ENCODE data around the gene STYXL1. TPM values are rescaled to one million over a fixed set of nuclear protein-coding genes. Genes with fewer than 3 reads are reported as not detected.

STYXL1 gene
- total and polyA plus RNA-seq, 2 experiments from 2014 or later = 28.0 to 39.2 TPM

DNA sequence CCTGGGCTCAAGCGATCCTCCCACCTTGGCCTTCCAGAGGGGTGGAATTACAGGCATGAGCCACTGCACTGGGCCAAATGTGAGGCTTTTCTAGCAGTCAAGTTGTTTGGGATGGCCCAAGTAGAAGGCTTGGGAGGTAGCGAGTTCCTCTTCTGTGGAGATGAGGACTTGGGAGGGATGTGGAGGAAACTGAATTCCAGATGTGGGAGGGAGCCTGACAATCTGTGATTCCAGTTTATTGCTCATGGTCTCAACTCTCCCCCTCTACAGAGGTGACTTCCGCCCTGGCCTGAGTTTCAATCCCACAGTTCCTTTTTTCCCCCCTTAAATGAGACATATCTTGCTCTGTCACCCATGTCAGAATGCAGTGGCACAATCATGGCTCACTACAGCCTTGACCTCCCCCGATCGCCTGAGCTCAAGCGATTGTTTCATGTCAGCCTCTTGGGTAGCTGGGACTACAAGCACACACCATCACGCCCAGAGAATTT lies 3.4 kb downstream of the STYXL1 start:
- peaks cover 7% of the 10 kb centered on the region for H3K36me3 Mint-ChIP-seq (ENCODE audit: low read depth)
- no peaks in the 10 kb centered on the region for H3K9me3 Mint-ChIP-seq
- H3K4me3 Mint-ChIP-seq = no peak overlapping the region

More for the DNA sequence above, 3.4 kb downstream of the STYXL1 start:
- Histone ChIP-seq H3K4me3 (no peak overlapping the region), H3K4me2 (no peak overlapping the region), H3K36me3 (ENCODE audit: insufficient read depth) (no peaks in the 10 kb centered on the region), H3F3A (replicated peaks; ENCODE audit: low read depth) (no peaks in the 10 kb centered on the region), H3K9me2 (ENCODE audit: insufficient read depth) (no peaks in the 10 kb centered on the region), H3K27me3 (ENCODE audit: insufficient read depth) (no peaks in the 10 kb centered on the region), H3K79me2 (replicated peaks; ENCODE audit: insufficient read depth) (peaks cover 49% of the 10 kb centered on the region), H3K4me1 (ENCODE audit: insufficient read depth) (peaks cover 5% of the 10 kb centered on the region), H2AFZ (no peak overlapping the region), H4K20me1 (replicated peaks; ENCODE audit: insufficient read depth) (peaks cover 8% of the 10 kb centered on the region; the same call in 1 of the 2 replicates), H3K27ac (ENCODE audit: low read depth) (no peak overlapping the region)
- no peak for DNase-seq (ENCODE audit: low spot score)
- Mint-ChIP-seq H3K27me3 (ENCODE audit: insufficient read depth, low read depth, poor library complexity) (peaks cover 3% of the 10 kb centered on the region), H3K4me1 (peaks cover 3% of the 10 kb centered on the region), H3K27ac (no peak overlapping the region)
- TF ChIP-seq EZH2 (IDR thresholded peaks at IDR 0.05; ENCODE audit: low read depth, unreplicated experiment) (no peak), ZNF331 (CRISPR knock-in tag; IDR thresholded peaks at IDR 0.05; ENCODE audit: low read depth) (no peak), STAT1 (IDR thresholded peaks at IDR 0.05; ENCODE audit: unreplicated experiment) (no peak), ZNF114 (CRISPR knock-in tag; IDR thresholded peaks at IDR 0.05) (no peak), JUNB (IDR thresholded peaks at IDR 0.05; ENCODE audit: unreplicated experiment) (no peak), CREB1 (CRISPR knock-in tag; IDR thresholded peaks at IDR 0.05; ENCODE audit: low read depth) (no peak), NANOG (IDR thresholded peaks at IDR 0.05; ENCODE audit: borderline replicate concordance) (no peak), EZH2phosphoT487 (IDR thresholded peaks at IDR 0.05; ENCODE audit: unreplicated experiment) (no peak), POLR2AphosphoS5 (IDR thresholded peaks at IDR 0.05; ENCODE audit: low read depth) (no peak)
- TF ChIP-seq, protein P1, sequence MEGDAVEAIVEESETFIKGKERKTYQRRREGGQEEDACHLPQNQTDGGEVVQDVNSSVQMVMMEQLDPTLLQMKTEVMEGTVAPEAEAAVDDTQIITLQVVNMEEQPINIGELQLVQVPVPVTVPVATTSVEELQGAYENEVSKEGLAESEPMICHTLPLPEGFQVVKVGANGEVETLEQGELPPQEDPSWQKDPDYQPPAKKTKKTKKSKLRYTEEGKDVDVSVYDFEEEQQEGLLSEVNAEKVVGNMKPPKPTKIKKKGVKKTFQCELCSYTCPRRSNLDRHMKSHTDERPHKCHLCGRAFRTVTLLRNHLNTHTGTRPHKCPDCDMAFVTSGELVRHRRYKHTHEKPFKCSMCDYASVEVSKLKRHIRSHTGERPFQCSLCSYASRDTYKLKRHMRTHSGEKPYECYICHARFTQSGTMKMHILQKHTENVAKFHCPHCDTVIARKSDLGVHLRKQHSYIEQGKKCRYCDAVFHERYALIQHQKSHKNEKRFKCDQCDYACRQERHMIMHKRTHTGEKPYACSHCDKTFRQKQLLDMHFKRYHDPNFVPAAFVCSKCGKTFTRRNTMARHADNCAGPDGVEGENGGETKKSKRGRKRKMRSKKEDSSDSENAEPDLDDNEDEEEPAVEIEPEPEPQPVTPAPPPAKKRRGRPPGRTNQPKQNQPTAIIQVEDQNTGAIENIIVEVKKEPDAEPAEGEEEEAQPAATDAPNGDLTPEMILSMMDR (conservative IDR thresholded peaks at IDR 0.05; ENCODE audit: low read depth in 2 of 2) = no peak
- TF ChIP-seq, protein P2, sequence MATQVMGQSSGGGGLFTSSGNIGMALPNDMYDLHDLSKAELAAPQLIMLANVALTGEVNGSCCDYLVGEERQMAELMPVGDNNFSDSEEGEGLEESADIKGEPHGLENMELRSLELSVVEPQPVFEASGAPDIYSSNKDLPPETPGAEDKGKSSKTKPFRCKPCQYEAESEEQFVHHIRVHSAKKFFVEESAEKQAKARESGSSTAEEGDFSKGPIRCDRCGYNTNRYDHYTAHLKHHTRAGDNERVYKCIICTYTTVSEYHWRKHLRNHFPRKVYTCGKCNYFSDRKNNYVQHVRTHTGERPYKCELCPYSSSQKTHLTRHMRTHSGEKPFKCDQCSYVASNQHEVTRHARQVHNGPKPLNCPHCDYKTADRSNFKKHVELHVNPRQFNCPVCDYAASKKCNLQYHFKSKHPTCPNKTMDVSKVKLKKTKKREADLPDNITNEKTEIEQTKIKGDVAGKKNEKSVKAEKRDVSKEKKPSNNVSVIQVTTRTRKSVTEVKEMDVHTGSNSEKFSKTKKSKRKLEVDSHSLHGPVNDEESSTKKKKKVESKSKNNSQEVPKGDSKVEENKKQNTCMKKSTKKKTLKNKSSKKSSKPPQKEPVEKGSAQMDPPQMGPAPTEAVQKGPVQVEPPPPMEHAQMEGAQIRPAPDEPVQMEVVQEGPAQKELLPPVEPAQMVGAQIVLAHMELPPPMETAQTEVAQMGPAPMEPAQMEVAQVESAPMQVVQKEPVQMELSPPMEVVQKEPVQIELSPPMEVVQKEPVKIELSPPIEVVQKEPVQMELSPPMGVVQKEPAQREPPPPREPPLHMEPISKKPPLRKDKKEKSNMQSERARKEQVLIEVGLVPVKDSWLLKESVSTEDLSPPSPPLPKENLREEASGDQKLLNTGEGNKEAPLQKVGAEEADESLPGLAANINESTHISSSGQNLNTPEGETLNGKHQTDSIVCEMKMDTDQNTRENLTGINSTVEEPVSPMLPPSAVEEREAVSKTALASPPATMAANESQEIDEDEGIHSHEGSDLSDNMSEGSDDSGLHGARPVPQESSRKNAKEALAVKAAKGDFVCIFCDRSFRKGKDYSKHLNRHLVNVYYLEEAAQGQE (IDR thresholded peaks at IDR 0.05; ENCODE audit: unreplicated experiment) = no peak
- TF ChIP-seq, protein P3, sequence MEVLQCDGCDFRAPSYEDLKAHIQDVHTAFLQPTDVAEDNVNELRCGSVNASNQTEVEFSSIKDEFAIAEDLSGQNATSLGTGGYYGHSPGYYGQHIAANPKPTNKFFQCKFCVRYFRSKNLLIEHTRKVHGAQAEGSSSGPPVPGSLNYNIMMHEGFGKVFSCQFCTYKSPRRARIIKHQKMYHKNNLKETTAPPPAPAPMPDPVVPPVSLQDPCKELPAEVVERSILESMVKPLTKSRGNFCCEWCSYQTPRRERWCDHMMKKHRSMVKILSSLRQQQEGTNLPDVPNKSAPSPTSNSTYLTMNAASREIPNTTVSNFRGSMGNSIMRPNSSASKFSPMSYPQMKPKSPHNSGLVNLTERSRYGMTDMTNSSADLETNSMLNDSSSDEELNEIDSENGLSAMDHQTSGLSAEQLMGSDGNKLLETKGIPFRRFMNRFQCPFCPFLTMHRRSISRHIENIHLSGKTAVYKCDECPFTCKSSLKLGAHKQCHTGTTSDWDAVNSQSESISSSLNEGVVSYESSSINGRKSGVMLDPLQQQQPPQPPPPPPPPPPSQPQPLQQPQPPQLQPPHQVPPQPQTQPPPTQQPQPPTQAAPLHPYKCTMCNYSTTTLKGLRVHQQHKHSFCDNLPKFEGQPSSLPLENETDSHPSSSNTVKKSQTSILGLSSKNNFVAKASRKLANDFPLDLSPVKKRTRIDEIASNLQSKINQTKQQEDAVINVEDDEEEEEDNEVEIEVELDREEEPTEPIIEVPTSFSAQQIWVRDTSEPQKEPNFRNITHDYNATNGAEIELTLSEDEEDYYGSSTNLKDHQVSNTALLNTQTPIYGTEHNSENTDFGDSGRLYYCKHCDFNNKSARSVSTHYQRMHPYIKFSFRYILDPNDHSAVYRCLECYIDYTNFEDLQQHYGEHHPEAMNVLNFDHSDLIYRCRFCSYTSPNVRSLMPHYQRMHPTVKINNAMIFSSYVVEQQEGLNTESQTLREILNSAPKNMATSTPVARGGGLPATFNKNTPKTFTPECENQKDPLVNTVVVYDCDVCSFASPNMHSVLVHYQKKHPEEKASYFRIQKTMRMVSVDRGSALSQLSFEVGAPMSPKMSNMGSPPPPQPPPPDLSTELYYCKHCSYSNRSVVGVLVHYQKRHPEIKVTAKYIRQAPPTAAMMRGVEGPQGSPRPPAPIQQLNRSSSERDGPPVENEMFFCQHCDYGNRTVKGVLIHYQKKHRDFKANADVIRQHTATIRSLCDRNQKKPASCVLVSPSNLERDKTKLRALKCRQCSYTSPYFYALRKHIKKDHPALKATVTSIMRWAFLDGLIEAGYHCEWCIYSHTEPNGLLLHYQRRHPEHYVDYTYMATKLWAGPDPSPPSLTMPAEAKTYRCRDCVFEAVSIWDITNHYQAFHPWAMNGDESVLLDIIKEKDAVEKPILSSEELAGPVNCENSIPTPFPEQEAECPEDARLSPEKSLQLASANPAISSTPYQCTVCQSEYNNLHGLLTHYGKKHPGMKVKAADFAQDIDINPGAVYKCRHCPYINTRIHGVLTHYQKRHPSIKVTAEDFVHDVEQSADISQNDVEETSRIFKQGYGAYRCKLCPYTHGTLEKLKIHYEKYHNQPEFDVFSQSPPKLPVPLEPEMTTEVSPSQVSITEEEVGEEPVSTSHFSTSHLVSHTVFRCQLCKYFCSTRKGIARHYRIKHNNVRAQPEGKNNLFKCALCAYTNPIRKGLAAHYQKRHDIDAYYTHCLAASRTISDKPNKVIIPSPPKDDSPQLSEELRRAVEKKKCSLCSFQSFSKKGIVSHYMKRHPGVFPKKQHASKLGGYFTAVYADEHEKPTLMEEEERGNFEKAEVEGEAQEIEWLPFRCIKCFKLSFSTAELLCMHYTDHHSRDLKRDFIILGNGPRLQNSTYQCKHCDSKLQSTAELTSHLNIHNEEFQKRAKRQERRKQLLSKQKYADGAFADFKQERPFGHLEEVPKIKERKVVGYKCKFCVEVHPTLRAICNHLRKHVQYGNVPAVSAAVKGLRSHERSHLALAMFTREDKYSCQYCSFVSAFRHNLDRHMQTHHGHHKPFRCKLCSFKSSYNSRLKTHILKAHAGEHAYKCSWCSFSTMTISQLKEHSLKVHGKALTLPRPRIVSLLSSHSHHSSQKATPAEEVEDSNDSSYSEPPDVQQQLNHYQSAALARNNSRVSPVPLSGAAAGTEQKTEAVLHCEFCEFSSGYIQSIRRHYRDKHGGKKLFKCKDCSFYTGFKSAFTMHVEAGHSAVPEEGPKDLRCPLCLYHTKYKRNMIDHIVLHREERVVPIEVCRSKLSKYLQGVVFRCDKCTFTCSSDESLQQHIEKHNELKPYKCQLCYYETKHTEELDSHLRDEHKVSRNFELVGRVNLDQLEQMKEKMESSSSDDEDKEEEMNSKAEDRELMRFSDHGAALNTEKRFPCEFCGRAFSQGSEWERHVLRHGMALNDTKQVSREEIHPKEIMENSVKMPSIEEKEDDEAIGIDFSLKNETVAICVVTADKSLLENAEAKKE (CRISPR knock-in tag; IDR thresholded peaks at IDR 0.05) = no peak
- TF ChIP-seq, protein P4, sequence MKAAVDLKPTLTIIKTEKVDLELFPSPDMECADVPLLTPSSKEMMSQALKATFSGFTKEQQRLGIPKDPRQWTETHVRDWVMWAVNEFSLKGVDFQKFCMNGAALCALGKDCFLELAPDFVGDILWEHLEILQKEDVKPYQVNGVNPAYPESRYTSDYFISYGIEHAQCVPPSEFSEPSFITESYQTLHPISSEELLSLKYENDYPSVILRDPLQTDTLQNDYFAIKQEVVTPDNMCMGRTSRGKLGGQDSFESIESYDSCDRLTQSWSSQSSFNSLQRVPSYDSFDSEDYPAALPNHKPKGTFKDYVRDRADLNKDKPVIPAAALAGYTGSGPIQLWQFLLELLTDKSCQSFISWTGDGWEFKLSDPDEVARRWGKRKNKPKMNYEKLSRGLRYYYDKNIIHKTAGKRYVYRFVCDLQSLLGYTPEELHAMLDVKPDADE (IDR thresholded peaks at IDR 0.05) = no peak
- ATAC-seq = no peak

Measured in GM23338 (cell line).